OCI-LY7 (cell line): ENCODE results near the gene GID4. TPM values are rescaled to one million over a fixed set of nuclear protein-coding genes. Genes with fewer than 3 reads are reported as not detected.

ENCODE experiments used
- BruUV-seq: library from RNA; stranded (reverse); fragments of 400-500 nt; replicated peaks from 2 replicates; lab custom pipeline; 2021; lab: Mats Ljungman, UMichigan
- CTCF ChIA-PET: fragments of 300-600 bp; sonication (Branson Sonifier 250); formaldehyde crosslinking; loops from one replicate; lab custom pipeline; 2022; ENCODE audit warnings: antibody characterized with exemption; ENCODE audit not compliant: unreplicated experiment; lab: Charles Lee
- POLR2A ChIA-PET: fragments of 300-600 bp; sonication (Branson Sonifier 250); formaldehyde crosslinking; loops from one replicate; lab custom pipeline; 2022; ENCODE audit warnings: antibody characterized with exemption; lab: Charles Lee
- DNase-seq: peaks from one replicate; pipeline ENCODE4 v3.0.0-alpha.2; 2015; ENCODE audit warnings: low spot score
- H2AFZ ChIP-seq: fragments of 200-600 bp; sonication (generic), shearing (Covaris generic); 2 replicates; pipeline ENCODE4 v1.6.1; 2014; ENCODE audit warnings: mild to moderate bottlenecking, antibody characterized with exemption, low read length, moderate library complexity
- H3K27ac ChIP-seq: fragments of 200-600 bp; sonication (generic); 2 replicates; pipeline ENCODE4 v1.5.1; 2014; ENCODE audit warnings: mixed run types, low read depth, mild to moderate bottlenecking, moderate library complexity, low read length, inconsistent platforms; ENCODE audit not compliant: poor library complexity, severe bottlenecking
- H3K36me3 ChIP-seq: fragments of 200-600 bp; sonication (generic); 2 replicates; pipeline ENCODE4 v1.6.1; 2014; ENCODE audit warnings: mild to moderate bottlenecking, antibody characterized with exemption, low read length, moderate library complexity, mixed read lengths; ENCODE audit not compliant: insufficient read depth
- H3K4me1 ChIP-seq: fragments of 200-600 bp; sonication (generic); 2 replicates; pipeline ENCODE4 v1.5.1; 2014; ENCODE audit warnings: mild to moderate bottlenecking, low read length; ENCODE audit not compliant: insufficient read depth, poor library complexity, severe bottlenecking
- H3K4me2 ChIP-seq: fragments of 200-600 bp; sonication (generic); 2 replicates; pipeline ENCODE4 v1.6.1; 2014; ENCODE audit warnings: mild to moderate bottlenecking, low read length
- H3K4me3 ChIP-seq: fragments of 200-600 bp; sonication (generic); 2 replicates; pipeline ENCODE4 v1.5.1; 2014; ENCODE audit warnings: mild to moderate bottlenecking, low read depth, low read length; ENCODE audit not compliant: poor library complexity, severe bottlenecking
- H3K79me2 ChIP-seq: fragments of 200-600 bp; sonication (generic); 2 replicates; pipeline ENCODE4 v1.6.1; 2016; ENCODE audit warnings: low read depth, mild to moderate bottlenecking, low read length, moderate library complexity, mixed read lengths; ENCODE audit not compliant: insufficient read depth
- H3K9me2 ChIP-seq: fragments of 200-600 bp; sonication (generic); 2 replicates; pipeline ENCODE4 v1.6.1; 2016; ENCODE audit warnings: mild to moderate bottlenecking, low read length, mixed read lengths; ENCODE audit not compliant: insufficient read depth
- H3K9me3 ChIP-seq: fragments of 200-600 bp; sonication (generic); 2 replicates; pipeline ENCODE4 v1.6.1; 2014; ENCODE audit warnings: mild to moderate bottlenecking, mixed run types, low read length, mixed read lengths
- H4K20me1 ChIP-seq: fragments of 200-600 bp; sonication (generic); 2 replicates; pipeline ENCODE4 v1.6.1; 2014; ENCODE audit warnings: mild to moderate bottlenecking, antibody characterized with exemption, low read length, moderate library complexity, mixed read lengths; ENCODE audit not compliant: insufficient read depth
- CTCF ChIP-seq: fragments of 200-600 bp; sonication (generic); conservative IDR thresholded peaks from 2 replicates; pipeline ENCODE4 v1.5.1; 2014; ENCODE audit warnings: mild to moderate bottlenecking, antibody characterized with exemption, low read length, moderate library complexity, mixed read lengths
- EZH2phosphoT487 ChIP-seq: fragments of 200-600 bp; sonication (generic); IDR thresholded peaks from 2 replicates; pipeline ENCODE4 v1.6.1; 2018; ENCODE audit warnings: low read depth, borderline replicate concordance, mild to moderate bottlenecking, mixed run types, antibody characterized with exemption, low read length, moderate library complexity, mixed read lengths
- intact Hi-C: fragments of 100-400 bp; cut with micrococcal nuclease; formaldehyde crosslinking; loops from one replicate; pipeline ENCODE4 v1.10.0; 2022; ENCODE audit not compliant: unreplicated experiment
- total RNA-seq, 2 experiments: library from RNA; depleted of rRNA in 1 of 2; stranded (reverse); fragments of >200 nt in 1 of 2; shearing (Covaris generic) in 1 of 2; gene quantifications; 2 replicates each; pipeline ENCODE4 v1.2.3, GENCODE V29; 2014 to 2022

Gene GID4
- total RNA-seq, 2 experiments from 2014 or later, result 5.1 to 11.8 TPM

- peaks cover 3% of the 10 kb centered on the region; the same call in 1 of the 2 replicates for H3K36me3 ChIP-seq
- H3K27ac ChIP-seq, result no peak overlapping the region
- no peaks in the 10 kb centered on the region; the same call in 1 of the 2 replicates for H4K20me1 ChIP-seq
- no peaks in the 10 kb centered on the region for H3K9me3 ChIP-seq
- no peaks in the 10 kb centered on the region for H3K79me2 ChIP-seq
- CTCF ChIA-PET, result interaction anchor here (0.6 kb wide), 1 partner anchor 112 kb away, joined by 3 read pairs; the partner anchor contains the start of gene ALKBH5
- no peak overlapping the region for H3K4me3 ChIP-seq
- no peak for DNase-seq
- POLR2A ChIA-PET, result interaction anchor here (1.2 kb wide), 1 partner anchor 16 kb away, joined by 4 read pairs; the partner anchor contains the start of gene DRG2
- H3K4me2 ChIP-seq, result peak overlapping the region; percentile 13; the same call in 1 of the 2 replicates
- TF ChIP-seq CTCF (no peak), EZH2phosphoT487 (no peak)
- H3K4me1 ChIP-seq, result peaks cover 9% of the 10 kb centered on the region
- no peaks in the 10 kb centered on the region for H3K9me2 ChIP-seq
- intact Hi-C loops, result no loop called here
- peak overlapping the region; percentile 38; the same call in 1 of the 2 replicates for H2AFZ ChIP-seq
- BruUV-seq, result no TSS peak
These were observed 31.7 kb downstream of the GID4 start for GRCh38 chr17:18070861-18071340.

GRCh38 chr17:18071751-18072150 lies 32.5 kb downstream of the GID4 start:
- BruUV-seq, result no TSS peak
- H2AFZ ChIP-seq, result no peak overlapping the region

More at GRCh38 chr17:18071751-18072150, 32.5 kb downstream of the GID4 start:
- Histone ChIP-seq H3K79me2 (no peaks in the 10 kb centered on the region), H3K9me3 (no peaks in the 10 kb centered on the region), H3K27ac (no peak overlapping the region), H3K9me2 (no peaks in the 10 kb centered on the region), H3K4me2 (no peak overlapping the region), H4K20me1 (no peaks in the 10 kb centered on the region; the same call in 1 of the 2 replicates), H3K36me3 (no peaks in the 10 kb centered on the region), H3K4me1 (peaks cover 9% of the 10 kb centered on the region), H3K4me3 (no peak overlapping the region)
- ChIA-PET CTCF (no interaction called here), POLR2A (no interaction called here)
- no peak for DNase-seq
- TF ChIP-seq EZH2phosphoT487 (no peak), CTCF (no peak)
- intact Hi-C loops, result no loop called here
